GM18909 (cell line): ENCODE data around the gene UBR2.
"Not testable (repeated sequence)": the region's sequence is repeated elsewhere in the genome, so short reads cannot be mapped to it uniquely, and the experiment has no call there.

Experiments
- ATAC-seq: cut with Tn5 transposase; IDR thresholded peaks from one replicate; pipeline ENCODE4 v1.9.1; 2021; ENCODE audit warnings: mild to moderate bottlenecking; ENCODE audit not compliant: unreplicated experiment, poor library complexity

UBR2 gene

GRCh38 chr6:42615518-42615917, 51.7 kb downstream of the UBR2 start:
- no peak for ATAC-seq

- no peak for ATAC-seq
Observed at GRCh38 chr6:42616716-42617115, 52.9 kb downstream of the UBR2 start.

- no peak for ATAC-seq
Observed at GRCh38 chr6:42618105-42618504, 54.3 kb downstream of the UBR2 start.

- no peak for ATAC-seq
Observed at GRCh38 chr6:42618686-42619085, 54.9 kb downstream of the UBR2 start.

- no peak for ATAC-seq
Observed at GRCh38 chr6:42619963-42620362, 56.1 kb downstream of the UBR2 start.

- no peak for ATAC-seq
Observed at GRCh38 chr6:42624601-42625000, 60.8 kb downstream of the UBR2 start.

GRCh38 chr6:42627044-42627443, 63.2 kb downstream of the UBR2 start:
- ATAC-seq, result no peak

- ATAC-seq, result no peak
Observed at GRCh38 chr6:42627674-42628073, 63.8 kb downstream of the UBR2 start.

GRCh38 chr6:42628604-42629003, 64.8 kb downstream of the UBR2 start:
- ATAC-seq, result no peak

- ATAC-seq, result no peak
Observed at GRCh38 chr6:42629845-42630244, 66.0 kb downstream of the UBR2 start.

- no peak for ATAC-seq
Observed at GRCh38 chr6:42637681-42638080, 73.9 kb downstream of the UBR2 start.

- no peak for ATAC-seq
Observed at GRCh38 chr6:42642794-42643193, 79.0 kb downstream of the UBR2 start.

- ATAC-seq, result no peak
Observed at GRCh38 chr6:42644211-42644610, 80.4 kb downstream of the UBR2 start.

GRCh38 chr6:42652024-42652746, 88.4 kb downstream of the UBR2 start:
- ATAC-seq, result no peak

GRCh38 chr6:42653851-42654250, 90.0 kb downstream of the UBR2 start:
- no peak for ATAC-seq

- ATAC-seq, result no peak
Observed at GRCh38 chr6:42659806-42660205, 96.0 kb downstream of the UBR2 start.

- no peak for ATAC-seq
Observed at GRCh38 chr6:42661540-42662153, 97.8 kb downstream of the UBR2 start.

GRCh38 chr6:42664718-42665117, 100.9 kb downstream of the UBR2 start:
- no peak for ATAC-seq

- ATAC-seq, result not testable (repeated sequence)
Observed at GRCh38 chr6:42674368-42674767, 110.5 kb downstream of the UBR2 start.

GRCh38 chr6:42674780-42675179, 111.0 kb downstream of the UBR2 start:
- ATAC-seq, result no peak

GRCh38 chr6:42679358-42679757, 115.5 kb downstream of the UBR2 start:
- no peak for ATAC-seq

- no peak for ATAC-seq
Observed at GRCh38 chr6:42688281-42688680, 124.5 kb downstream of the UBR2 start.
